GM18499 (cell line): ENCODE data around the gene NOL4L.
"Not testable (repeated sequence)": the region's sequence is repeated elsewhere in the genome, so short reads cannot be mapped to it uniquely, and the experiment has no call there.

ENCODE experiments used
- ATAC-seq: cut with Tn5 transposase; IDR thresholded peaks from one replicate; pipeline ENCODE4 v1.9.1; 2021; ENCODE audit warnings: moderate number of reproducible peaks; ENCODE audit not compliant: insufficient read depth, unreplicated experiment

NOL4L gene

DNA sequence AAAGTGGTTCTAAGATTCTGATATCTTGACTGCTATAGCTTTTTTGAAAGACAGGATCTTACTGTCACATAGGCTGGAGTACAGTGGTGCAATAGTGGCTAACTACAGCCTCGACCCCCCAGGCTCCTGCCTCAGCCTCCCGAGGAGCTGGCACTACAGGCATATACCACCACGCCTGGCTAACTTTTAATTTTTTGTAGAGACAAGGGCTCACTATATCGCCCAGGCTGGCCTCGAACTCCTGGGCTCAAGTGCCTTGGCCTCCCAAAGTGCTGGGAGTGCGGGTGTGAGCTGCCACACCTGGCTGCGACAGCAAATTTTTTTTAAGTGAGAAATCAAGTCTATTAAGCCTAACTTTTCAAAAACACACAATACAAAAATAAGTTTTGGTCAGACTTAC lies 106.6 kb downstream of the NOL4L start:
- ATAC-seq = no peak

DNA sequence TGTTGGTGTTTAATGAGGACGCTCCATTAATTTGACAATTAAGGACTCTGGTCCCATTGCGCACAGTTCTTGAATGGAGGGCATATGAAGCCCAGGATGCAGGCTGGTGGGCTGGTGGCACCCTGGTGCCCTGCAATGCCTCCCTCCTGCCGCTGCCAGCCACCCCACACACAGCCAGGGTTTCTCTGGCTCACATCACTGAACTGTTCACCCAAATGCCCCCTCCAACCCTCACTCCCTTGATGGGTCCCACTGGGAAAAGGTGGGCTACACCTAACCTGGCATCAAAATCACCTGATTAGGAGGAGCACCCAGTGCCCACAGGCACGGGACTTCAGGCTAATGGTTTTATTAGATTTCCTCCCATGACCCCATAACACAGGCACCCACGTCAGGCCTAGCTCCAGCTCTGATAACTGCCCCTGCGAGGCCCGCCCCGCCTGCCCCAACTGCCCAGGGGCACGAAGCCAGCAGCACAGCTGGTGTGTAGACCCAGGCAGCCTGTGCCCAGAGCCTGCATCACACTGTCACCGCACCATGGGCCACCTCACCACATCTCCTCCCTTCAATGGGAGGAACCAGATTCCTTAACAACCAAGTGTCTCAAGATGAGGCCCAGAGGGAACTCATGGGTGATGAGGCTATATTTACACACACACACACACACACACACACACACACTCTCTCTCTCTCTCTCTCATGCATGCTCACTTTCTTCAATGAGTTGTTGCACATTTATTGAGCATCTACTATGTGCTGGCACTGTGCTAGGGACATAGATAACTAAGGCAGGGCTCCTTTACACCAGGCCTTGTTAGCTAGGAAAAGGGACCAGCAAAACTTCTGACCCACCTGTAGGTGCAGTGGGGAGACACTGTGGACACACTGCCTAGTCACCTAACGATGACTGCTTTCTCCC lies 107.3 kb downstream of the NOL4L start:
- no peak for ATAC-seq

- no peak for ATAC-seq
These were observed 108.2 kb downstream of the NOL4L start for GRCh38 chr20:32476684-32477593.

- ATAC-seq = no peak
These were observed 109.9 kb downstream of the NOL4L start for GRCh38 chr20:32474967-32475811.

GRCh38 chr20:32474717-32474966 lies 110.5 kb downstream of the NOL4L start:
- ATAC-seq = no peak

- ATAC-seq = no peak
These were observed 111.0 kb downstream of the NOL4L start for GRCh38 chr20:32474009-32474716.

DNA sequence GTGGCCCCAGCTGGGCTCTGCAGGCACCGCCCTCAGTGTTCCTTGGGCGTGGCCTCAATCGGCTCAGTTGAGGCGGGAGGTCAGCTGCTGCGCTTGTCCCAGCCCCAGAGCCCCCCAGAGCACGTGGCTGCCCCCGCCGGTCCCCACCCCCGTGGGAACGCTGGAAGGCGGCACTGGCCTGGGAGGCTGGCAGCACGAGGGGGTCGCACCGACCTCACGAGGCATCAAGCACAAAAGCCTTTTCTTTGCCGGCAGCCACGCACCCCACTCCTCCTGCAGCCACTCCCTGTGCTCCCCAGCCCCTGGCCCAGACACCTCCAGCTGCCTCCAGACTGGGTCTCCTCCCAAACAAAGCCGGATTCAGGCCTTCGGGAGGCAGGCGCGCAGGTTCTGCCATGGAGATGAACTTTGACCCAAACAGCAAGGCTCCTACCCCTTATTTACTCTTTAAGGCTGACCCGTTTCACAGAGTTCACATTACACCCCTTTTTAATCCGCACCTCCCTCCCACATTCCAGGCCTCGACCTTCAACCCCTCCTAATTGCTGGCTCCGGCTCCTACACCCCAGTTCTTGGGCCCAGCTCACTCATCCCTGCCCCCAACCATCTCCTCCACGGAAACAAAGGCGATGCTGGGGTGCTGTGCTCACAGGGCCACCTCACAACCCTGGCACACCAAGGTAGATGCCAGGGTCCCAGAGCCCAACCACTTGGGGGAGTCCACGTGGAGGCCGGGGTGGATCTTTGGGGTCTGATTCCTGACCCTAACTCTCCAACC lies 111.7 kb downstream of the NOL4L start:
- ATAC-seq = no peak

DNA sequence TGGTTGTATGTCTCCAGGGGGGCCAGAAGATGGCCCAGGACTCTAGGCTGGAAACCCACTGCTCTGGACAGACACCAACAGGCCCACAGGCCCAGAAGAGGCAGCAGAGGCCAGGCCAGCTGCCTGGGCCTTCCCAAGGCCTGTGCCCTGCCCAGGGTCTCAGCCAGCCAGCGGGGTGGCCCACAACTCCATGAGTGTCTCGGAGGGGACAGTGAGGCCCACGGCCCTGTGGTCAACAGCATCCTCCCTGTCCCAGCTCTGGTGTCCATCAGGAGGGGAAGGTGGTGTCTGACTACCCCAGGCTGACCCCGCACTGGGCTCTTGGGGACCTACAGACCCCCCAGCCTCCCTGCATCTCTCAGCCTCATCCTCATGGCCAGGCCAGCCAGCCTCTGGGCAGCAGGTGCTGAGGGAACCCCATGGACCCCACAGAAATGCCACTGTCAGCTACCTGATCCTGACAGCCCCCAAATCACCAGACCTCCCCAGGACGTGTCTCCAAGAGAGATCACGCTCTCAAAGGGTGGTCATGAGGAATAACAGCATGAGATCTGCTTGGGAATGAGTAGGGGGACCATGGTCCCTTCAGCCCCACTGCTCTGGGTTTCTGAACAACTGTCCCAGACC lies 112.4 kb downstream of the NOL4L start:
- ATAC-seq = no peak

- ATAC-seq = no peak
These were observed 114.2 kb downstream of the NOL4L start for GRCh38 chr20:32470940-32471339.

GRCh38 chr20:32470025-32470861 lies 114.9 kb downstream of the NOL4L start:
- no peak for ATAC-seq

DNA sequence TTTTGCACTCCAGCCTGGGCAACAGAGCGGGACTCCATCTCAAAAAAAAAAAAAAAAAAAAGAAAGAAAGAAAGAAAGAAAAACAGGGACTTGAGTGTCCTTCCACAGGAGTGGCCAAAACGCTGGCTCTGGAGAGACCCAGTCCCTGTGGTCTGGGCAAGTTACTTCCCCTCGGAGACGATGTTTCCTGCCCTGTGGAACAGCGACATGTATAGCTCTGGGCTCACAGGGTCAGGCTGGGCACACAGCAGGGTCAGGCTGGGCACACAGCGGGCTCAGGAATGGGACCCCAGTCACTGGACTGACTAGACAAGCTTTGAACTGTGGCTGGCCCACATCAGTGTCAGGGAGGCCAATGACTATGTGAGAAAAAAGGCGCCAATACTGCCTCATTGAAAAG lies 116.3 kb downstream of the NOL4L start:
- ATAC-seq = no peak

GRCh38 chr20:32468313-32468640 lies 116.9 kb downstream of the NOL4L start:
- no peak for ATAC-seq

- no peak for ATAC-seq
These were observed 117.4 kb downstream of the NOL4L start for GRCh38 chr20:32467506-32468312.

GRCh38 chr20:32466739-32467505 lies 118.2 kb downstream of the NOL4L start:
- no peak for ATAC-seq

DNA sequence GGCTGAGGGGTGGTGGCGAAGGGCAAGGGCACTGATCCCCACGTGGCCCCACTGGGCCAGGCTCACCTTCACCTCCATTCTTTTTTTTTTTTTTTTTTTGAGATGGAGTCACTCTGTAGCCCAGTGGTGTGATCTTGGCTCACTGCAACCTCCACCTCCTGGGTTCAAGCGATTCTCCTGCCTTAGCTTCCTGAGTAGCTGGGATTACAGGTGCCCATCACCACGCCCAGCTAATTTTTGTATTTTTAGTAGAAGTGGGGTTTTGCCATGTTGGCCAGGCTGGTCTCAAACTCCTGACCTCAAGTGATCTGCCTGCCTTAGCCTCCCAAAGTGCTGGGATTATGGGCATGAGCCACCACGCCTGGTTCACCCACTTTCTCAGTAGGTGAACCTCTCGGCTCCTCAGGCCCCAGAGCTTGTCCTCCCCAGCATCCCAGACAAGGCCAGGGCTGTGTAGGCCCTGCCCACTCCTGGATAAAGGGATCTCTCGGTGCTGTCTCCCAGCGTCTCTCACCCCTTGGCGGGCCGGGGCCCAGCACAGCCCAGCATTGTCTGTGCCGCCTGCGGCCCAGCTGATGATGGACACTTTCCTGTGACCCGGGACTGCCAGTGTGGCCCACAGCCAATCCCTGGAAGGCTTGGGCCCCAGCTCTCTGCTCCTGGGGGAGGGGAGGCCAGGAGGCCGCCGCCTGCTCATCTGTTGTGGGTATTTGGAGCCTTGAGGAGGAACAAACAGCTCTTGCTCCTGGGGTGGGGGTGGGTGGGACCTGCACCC lies 119.0 kb downstream of the NOL4L start:
- not testable (repeated sequence) for ATAC-seq
